HepG2 (cell line): Measurements from ENCODE around the gene CBX6. TPM values are rescaled to one million over a fixed set of nuclear protein-coding genes. Genes with fewer than 3 reads are reported as not detected.

Experiments
- ATAC-seq: fragments of 200-7000 bp; cut with Tn5 transposase; 3 replicates; pipeline ENCODE4 v1.9.1; 2020; ENCODE audit warnings: mild to moderate bottlenecking, moderate library complexity
- BruUV-seq: library from RNA; stranded (reverse); fragments of 400-500 nt; replicated peaks from 2 replicates; lab custom pipeline; 2021; lab: Mats Ljungman, UMichigan
- CTCF ChIA-PET: fragments of 300-600 bp; formaldehyde crosslinking; extraction: SDS; loops from one replicate; lab custom pipeline; 2021; ENCODE audit warnings: low total read pairs, inconsistent platforms, low intra/inter-chr PET ratio; lab: Yijun Ruan, JAX
- POLR2A ChIA-PET: fragments of 350-600 bp; sonication (Branson Sonifier 250); formaldehyde crosslinking; loops from one replicate; lab custom pipeline; 2020; ENCODE audit warnings: antibody characterized with exemption, inconsistent platforms; lab: Yijun Ruan, JAX
- DNase-seq: peaks from one replicate; pipeline ENCODE4 v3.0.0-alpha.2; 2015; ENCODE audit warnings: low spot score
- FAIRE-seq: peaks from 3 replicates; lab custom pipeline; 2011; peaks lifted over from hg19 to GRCh38; lab: Jason Lieb, UNC
- H2AFZ ChIP-seq: one replicate; pipeline ENCODE4 v1.6.1; 2011; ENCODE audit warnings: low read length, inconsistent platforms
- H3K27ac ChIP-seq: fragments of 300-600 bp; 3 replicates; pipeline ENCODE4 v1.8.0; 2011; ENCODE audit warnings: mixed run types, mild to moderate bottlenecking, mixed read lengths, low read length, inconsistent platforms; ENCODE audit not compliant: insufficient read depth; ENCODE audit errors: extremely low read length
- H3K27me3 ChIP-seq, 2 experiments: fragments of 200-600 bp in 1 of 2; 2 replicates in 1 of 2; 3 replicates in 1 of 2; pipeline versions ENCODE4 v1.6.0 to v1.8.0; 2011; ENCODE audit warnings: low read length in 2 of 2, mild to moderate bottlenecking in 2 of 2, moderate library complexity in 2 of 2, inconsistent platforms in 1 of 2; ENCODE audit not compliant: insufficient read depth in 2 of 2, control insufficient read depth in 1 of 2
- H3K36me3 ChIP-seq, 2 experiments: fragments of 200-600 bp in 1 of 2; replicated peaks in 1 of 2; 2 replicates in 1 of 2; 3 replicates in 1 of 2; pipeline versions ENCODE4 v1.5.1 to v1.8.0; 2011; ENCODE audit warnings: low read length in 2 of 2, inconsistent platforms in 1 of 2; ENCODE audit not compliant: insufficient read depth in 2 of 2, control insufficient read depth in 1 of 2
- H3K4me1 ChIP-seq: 2 replicates; pipeline ENCODE4 v1.5.1; 2012; ENCODE audit warnings: low read length, inconsistent platforms; ENCODE audit not compliant: insufficient read depth
- H3K4me2 ChIP-seq: 2 replicates; pipeline ENCODE4 v1.6.0; 2011; ENCODE audit warnings: low read depth, low read length, inconsistent platforms
- H3K4me3 ChIP-seq, 3 experiments: fragments of 200-600 bp in 1 of 3; sonication (generic), shearing (Covaris generic) in 1 of 3; replicated peaks in 1 of 3; 2 replicates each; pipeline ENCODE4 v1.5.1; 2011 to 2016; ENCODE audit warnings: low read length in 3 of 3, inconsistent platforms in 2 of 3, low read depth in 2 of 3, mild to moderate bottlenecking in 2 of 3, control low read depth in 1 of 3, mixed read lengths in 1 of 3; ENCODE audit not compliant: insufficient read depth in 1 of 3
- H3K79me2 ChIP-seq: one replicate; pipeline ENCODE4 v1.6.1; 2011; ENCODE audit warnings: low read length, inconsistent platforms; ENCODE audit not compliant: insufficient read depth
- H3K9ac ChIP-seq: 2 replicates; pipeline ENCODE4 v1.6.0; 2011; ENCODE audit warnings: mild to moderate bottlenecking, low read depth, low read length, inconsistent platforms; ENCODE audit not compliant: insufficient read depth
- H3K9me3 ChIP-seq: 2 replicates; pipeline ENCODE4 v1.5.1; 2012; ENCODE audit warnings: mild to moderate bottlenecking, low read length
- H4K20me1 ChIP-seq: 2 replicates; pipeline ENCODE4 v1.6.0; 2011; ENCODE audit warnings: inconsistent platforms, mild to moderate bottlenecking, low read length, moderate library complexity; ENCODE audit not compliant: insufficient read depth
- ATF7 ChIP-seq, 2 experiments: fragments of 450-650 bp in 1 of 2; sonication (generic) in 1 of 2; formaldehyde crosslinking in 1 of 2; IDR thresholded peaks; 2 replicates each; pipeline versions ENCODE4 v1.4.0 to v1.6.1; 2016 to 2020; ENCODE audit warnings: antibody characterized with exemption in 1 of 2, mild to moderate bottlenecking in 1 of 2, missing genetic modification reagents in 1 of 2
- DNMT1 ChIP-seq: sonication (generic); formaldehyde crosslinking; IDR thresholded peaks from 2 replicates; pipeline ENCODE4 v1.5.1; 2020; ENCODE audit warnings: mild to moderate bottlenecking, missing genetic modification reagents
- NAIF1 ChIP-seq: sonication (generic); formaldehyde crosslinking; IDR thresholded peaks from 2 replicates; pipeline ENCODE4 v1.5.0; 2020; ENCODE audit warnings: mild to moderate bottlenecking, missing genetic modification reagents, borderline replicate concordance
- PHF20 ChIP-seq: sonication (generic); formaldehyde crosslinking; IDR thresholded peaks from 2 replicates; pipeline ENCODE4 v1.5.0; 2020; ENCODE audit warnings: mild to moderate bottlenecking, missing genetic modification reagents
- PRMT3 ChIP-seq: sonication (generic); formaldehyde crosslinking; IDR thresholded peaks from 2 replicates; pipeline ENCODE4 v1.8.1; 2022; ENCODE audit warnings: low read depth, mild to moderate bottlenecking, moderate library complexity, missing genetic modification reagents, borderline replicate concordance
- RBM22 ChIP-seq: fragments of 200-400 bp; formaldehyde crosslinking; optimal IDR thresholded peaks from 2 replicates; pipeline ENCODE3; 2017; ENCODE audit warnings: mild to moderate bottlenecking, low read length, moderate library complexity
- SOX6 ChIP-seq, 2 experiments: fragments of 450-650 bp in 1 of 2; sonication (generic) in 1 of 2; formaldehyde crosslinking in 1 of 2; IDR thresholded peaks; 2 replicates each; pipeline versions ENCODE4 v1.4.0 to v1.6.1; 2017 to 2020; ENCODE audit warnings: antibody characterized with exemption in 1 of 2, mild to moderate bottlenecking in 1 of 2, missing genetic modification reagents in 1 of 2
- SRY ChIP-seq: sonication (generic); formaldehyde crosslinking; IDR thresholded peaks from 2 replicates; pipeline ENCODE4 v1.8.0; 2022; ENCODE audit warnings: mild to moderate bottlenecking, missing genetic modification reagents
- ZNF556 ChIP-seq: sonication (generic); formaldehyde crosslinking; IDR thresholded peaks from 2 replicates; pipeline ENCODE4 v1.4.0; 2020; ENCODE audit warnings: mild to moderate bottlenecking, missing genetic modification reagents, borderline replicate concordance
- WGBS: methylation state at CpG from one replicate; pipeline ENCODE4 v1.1.6; 2017; ENCODE audit warnings: low lambda C conversion rate; 5-methylcytosine and 5-hydroxymethylcytosine counted together
- in situ Hi-C: cut with HindIII; loops from 2 replicates; pipeline ENCODE4 v1.10.0; 2017; ENCODE audit warnings: low pct_unique_long_range_greater_than_20kb; ENCODE audit not compliant: extremely low pct_ligation_motif_present
- intact Hi-C: fragments of 100-400 bp; cut with micrococcal nuclease; formaldehyde crosslinking; loops from one replicate; pipeline ENCODE4 v1.10.0; 2022; ENCODE audit not compliant: unreplicated experiment
- polyA plus RNA-seq, 8 experiments: library from polyadenylated mRNA; depleted of rRNA in 3 of 8; stranded (reverse) in 7 of 8; unstranded in 1 of 8; fragments of >200 nt; fragmentation: Illumina TruSeq in 4 of 8; extraction: Trizol in 4 of 8; gene quantifications; 2 replicates each; pipeline versions ENCODE4 v1.2.1 to v1.2.3, GENCODE V29; 2011 to 2016; ENCODE audit warnings: low read depth in 4 of 8, missing spikeins in 1 of 8, mixed read lengths in 1 of 8; ENCODE audit not compliant: insufficient read depth in 1 of 8
- total RNA-seq, 5 experiments: library from RNA; depleted of rRNA; stranded (reverse); fragments of >200 nt; fragmentation: Illumina TruSeq; extraction: Trizol; gene quantifications; 2 replicates each; pipeline ENCODE4 v1.2.3, GENCODE V29; 2016; ENCODE audit warnings: low read depth in 1 of 5
- TF ChIP-seq, protein P1 (sequence below): sonication (generic); formaldehyde crosslinking; IDR thresholded peaks from 2 replicates; pipeline ENCODE4 v1.4.0; 2020; ENCODE audit warnings: low read depth, missing genetic modification reagents
- TF ChIP-seq, protein P2 (sequence below): sonication (generic); formaldehyde crosslinking; IDR thresholded peaks from 2 replicates; pipeline ENCODE4 v1.5.0; 2020; ENCODE audit warnings: missing genetic modification reagents

CBX6 gene
- total and polyA plus RNA-seq, 2 of the 13 experiments (the other 11 are each of a cell fraction or from before 2014, with no cell fraction given): 1.7 to 6.5 TPM

DNA sequence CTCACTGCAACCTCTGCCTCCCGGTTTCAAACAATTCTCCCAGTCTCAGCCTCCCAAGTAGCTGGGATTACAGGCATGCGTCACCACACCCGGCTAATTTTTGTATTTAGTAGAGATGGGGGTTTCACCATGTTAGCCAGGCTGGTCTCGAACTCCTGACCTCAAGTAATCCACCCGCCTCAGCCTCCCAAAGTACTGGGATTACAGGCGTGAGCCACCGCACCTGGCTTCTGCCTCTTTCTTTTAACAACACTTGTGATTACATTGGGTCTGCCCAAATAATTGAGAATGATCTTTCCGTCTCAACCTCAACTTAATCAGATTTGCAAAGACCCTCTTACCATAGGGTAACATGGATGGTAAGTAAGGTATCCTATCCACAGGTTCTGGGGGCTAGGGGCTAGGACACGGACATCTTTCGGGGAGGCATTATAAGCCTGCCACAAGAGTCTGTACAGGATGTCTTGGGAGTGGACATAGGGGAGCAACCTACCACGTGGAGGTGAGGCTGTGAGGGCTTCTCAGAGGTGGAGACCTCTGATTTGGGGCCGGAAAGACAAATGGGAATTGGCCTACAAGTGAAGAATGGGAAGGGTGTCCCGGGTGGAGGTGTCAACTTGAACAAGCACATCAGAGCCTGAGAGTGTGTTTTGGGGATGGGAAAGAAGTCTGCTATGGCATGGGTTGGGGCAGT, 2.7 kb upstream of the CBX6 start (continued):
- no peak for TF ChIP-seq DNMT1
- TF ChIP-seq, protein P1, sequence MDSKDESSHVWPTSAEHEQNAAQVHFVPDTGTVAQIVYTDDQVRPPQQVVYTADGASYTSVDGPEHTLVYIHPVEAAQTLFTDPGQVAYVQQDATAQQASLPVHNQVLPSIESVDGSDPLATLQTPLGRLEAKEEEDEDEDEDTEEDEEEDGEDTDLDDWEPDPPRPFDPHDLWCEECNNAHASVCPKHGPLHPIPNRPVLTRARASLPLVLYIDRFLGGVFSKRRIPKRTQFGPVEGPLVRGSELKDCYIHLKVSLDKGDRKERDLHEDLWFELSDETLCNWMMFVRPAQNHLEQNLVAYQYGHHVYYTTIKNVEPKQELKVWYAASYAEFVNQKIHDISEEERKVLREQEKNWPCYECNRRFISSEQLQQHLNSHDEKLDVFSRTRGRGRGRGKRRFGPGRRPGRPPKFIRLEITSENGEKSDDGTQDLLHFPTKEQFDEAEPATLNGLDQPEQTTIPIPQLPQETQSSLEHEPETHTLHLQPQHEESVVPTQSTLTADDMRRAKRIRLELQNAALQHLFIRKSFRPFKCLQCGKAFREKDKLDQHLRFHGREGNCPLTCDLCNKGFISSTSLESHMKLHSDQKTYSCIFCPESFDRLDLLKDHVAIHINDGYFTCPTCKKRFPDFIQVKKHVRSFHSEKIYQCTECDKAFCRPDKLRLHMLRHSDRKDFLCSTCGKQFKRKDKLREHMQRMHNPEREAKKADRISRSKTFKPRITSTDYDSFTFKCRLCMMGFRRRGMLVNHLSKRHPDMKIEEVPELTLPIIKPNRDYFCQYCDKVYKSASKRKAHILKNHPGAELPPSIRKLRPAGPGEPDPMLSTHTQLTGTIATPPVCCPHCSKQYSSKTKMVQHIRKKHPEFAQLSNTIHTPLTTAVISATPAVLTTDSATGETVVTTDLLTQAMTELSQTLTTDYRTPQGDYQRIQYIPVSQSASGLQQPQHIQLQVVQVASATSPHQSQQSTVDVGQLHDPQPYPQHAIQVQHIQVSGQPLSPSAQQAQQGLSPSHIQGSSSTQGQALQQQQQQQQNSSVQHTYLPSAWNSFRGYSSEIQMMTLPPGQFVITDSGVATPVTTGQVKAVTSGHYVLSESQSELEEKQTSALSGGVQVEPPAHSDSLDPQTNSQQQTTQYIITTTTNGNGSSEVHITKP (CRISPR knock-in tag): no peak
- TF ChIP-seq, all 625 proteins: peak for 0

DNA sequence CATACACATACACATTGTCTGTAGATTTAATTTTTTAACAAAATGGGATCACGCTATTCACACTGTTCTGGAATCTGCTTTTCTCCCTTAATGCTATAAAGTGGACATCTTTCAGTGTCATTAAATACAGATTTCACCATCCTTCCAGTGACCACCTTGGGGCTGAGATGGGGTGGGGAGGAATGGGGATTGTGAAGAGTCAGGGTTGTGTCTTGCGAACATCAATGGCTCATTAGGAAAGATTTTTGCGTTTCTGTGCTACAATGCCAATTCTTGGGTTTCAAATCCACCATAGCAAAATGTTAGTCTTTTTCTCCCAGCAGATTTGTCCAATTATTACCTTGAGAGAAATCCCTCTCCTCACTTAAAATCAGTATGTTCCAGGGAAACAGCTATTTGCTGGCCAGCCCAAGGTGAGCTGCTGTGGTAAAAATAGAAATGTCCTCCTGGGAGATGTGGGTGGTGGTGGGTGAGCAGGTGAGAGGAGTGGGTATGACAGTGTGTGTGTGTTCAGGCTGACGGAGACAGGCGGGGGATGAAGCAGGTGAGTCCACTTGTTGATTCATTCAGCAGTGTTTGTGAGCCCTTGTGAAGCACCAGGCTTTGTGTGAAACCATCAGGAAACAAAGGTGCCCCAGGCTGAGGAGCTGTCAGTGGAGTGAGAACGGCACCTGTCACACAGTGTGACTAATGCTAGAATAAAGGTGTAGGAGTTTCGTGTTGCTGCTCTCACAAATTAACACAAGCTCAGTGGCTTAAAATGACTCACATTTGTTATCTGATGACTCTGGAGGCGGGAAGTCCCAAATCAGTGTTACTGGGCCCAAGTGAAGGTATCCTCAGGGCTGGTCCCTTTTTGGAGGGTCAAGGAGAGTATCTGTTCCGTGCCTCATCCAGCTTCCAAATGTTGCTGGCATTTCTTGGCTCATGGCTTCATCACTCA, 1.7 kb upstream of the CBX6 start:
- ATAC-seq (no peak), FAIRE-seq (no peak), DNase-seq (no peak)
- no peak overlapping the region for H3K4me3 ChIP-seq
- H3K27me3 ChIP-seq: peaks cover 2 to 37% of the 10 kb centered on the region in 2 experiments; a peak in 4 of 5 replicates
- H2AFZ ChIP-seq: no peak overlapping the region
- CTCF ChIA-PET: no interaction called here
- WGBS: 43% methylated on average over 8 of the region's 9 CpGs
- no peaks in the 10 kb centered on the region for H3K9me3 ChIP-seq
- peaks cover 17% of the 10 kb centered on the region for H3K4me1 ChIP-seq
- no peak overlapping the region for H3K27ac ChIP-seq
- H3K4me2 ChIP-seq: no peak overlapping the region
- intact Hi-C loops: no loop called here
- POLR2A ChIA-PET: no interaction called here
- no peak overlapping the region for H3K9ac ChIP-seq
- no peaks in the 10 kb centered on the region for H3K79me2 ChIP-seq
- in situ Hi-C loops: loop anchor here (5.0 to 10.0 kb wide), 2 partner anchors 129 to 251 kb away; no protein-coding TSS in a partner anchor
- no peaks in the 10 kb centered on the region; a peak in 1 of 5 replicates for H3K36me3 ChIP-seq
- BruUV-seq: no TSS peak
- H4K20me1 ChIP-seq: peaks cover 3% of the 10 kb centered on the region; the same call in 1 of the 2 replicates
- no peak for TF ChIP-seq PRMT3 (CRISPR knock-in tag)
- TF ChIP-seq SRY (CRISPR knock-in tag): no peak
- no peak for TF ChIP-seq ATF7 (IDR thresholded peaks at IDR 0.05)
- TF ChIP-seq ATF7 (CRISPR knock-in tag; IDR thresholded peaks at IDR 0.05): no peak
- TF ChIP-seq NAIF1 (CRISPR knock-in tag): no peak
- TF ChIP-seq ZNF556 (CRISPR knock-in tag): no peak
- no peak for TF ChIP-seq PHF20 (CRISPR knock-in tag)
- TF ChIP-seq, protein P2, sequence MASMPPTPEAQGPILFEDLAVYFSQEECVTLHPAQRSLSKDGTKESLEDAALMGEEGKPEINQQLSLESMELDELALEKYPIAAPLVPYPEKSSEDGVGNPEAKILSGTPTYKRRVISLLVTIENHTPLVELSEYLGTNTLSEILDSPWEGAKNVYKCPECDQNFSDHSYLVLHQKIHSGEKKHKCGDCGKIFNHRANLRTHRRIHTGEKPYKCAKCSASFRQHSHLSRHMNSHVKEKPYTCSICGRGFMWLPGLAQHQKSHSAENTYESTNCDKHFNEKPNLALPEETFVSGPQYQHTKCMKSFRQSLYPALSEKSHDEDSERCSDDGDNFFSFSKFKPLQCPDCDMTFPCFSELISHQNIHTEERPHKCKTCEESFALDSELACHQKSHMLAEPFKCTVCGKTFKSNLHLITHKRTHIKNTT (CRISPR knock-in tag): no peak
- no peak for TF ChIP-seq SOX6 (IDR thresholded peaks at IDR 0.05)
- TF ChIP-seq SOX6 (CRISPR knock-in tag; IDR thresholded peaks at IDR 0.05): no peak
- TF ChIP-seq RBM22: no peak
